Upper lobe of left lung (tissue), 6 donors: ENCODE measurements around the gene ERCC6L2. TPM values are rescaled to one million over a fixed set of nuclear protein-coding genes. Genes with fewer than 3 reads are reported as not detected.
A peak's percentile ranks its signal among the peaks of the same experiment; 100 is the strongest.

Source experiments
- ATAC-seq, 2 donors: fragments of 200-7000 bp; cut with Tn5 transposase; one replicate each; pipeline ENCODE4 v1.9.1; 2022; ENCODE audit warnings: mild to moderate bottlenecking in 2 of 2, moderate library complexity in 2 of 2; ENCODE audit not compliant: low FRiP score in 2 of 2
- DNase-seq, 2 donors: peaks; one replicate each; pipeline ENCODE4 v3.0.0-alpha.2; 2019 to 2020
- H3K27ac ChIP-seq, 4 donors: fragments of 200-600 bp; sonication (generic); one replicate each; pipeline ENCODE4 v1.5.1; 2016 to 2019
- H3K27me3 ChIP-seq, 4 donors: fragments of 200-600 bp; sonication (generic); one replicate each; pipeline ENCODE4 v1.5.1; 2017 to 2019
- H3K36me3 ChIP-seq, 4 donors: fragments of 200-600 bp; sonication (generic); one replicate each; pipeline ENCODE4 v1.5.1; 2016 to 2019
- H3K4me1 ChIP-seq, 4 donors: fragments of 200-600 bp; sonication (generic); one replicate each; pipeline ENCODE4 v1.5.1; 2018 to 2019
- H3K4me3 ChIP-seq, 4 donors: fragments of 200-600 bp; sonication (generic); one replicate each; pipeline ENCODE4 v1.5.1; 2017 to 2019; ENCODE audit warnings: mild to moderate bottlenecking in 2 of 4, moderate library complexity in 1 of 4
- H3K9me3 ChIP-seq, 4 donors: fragments of 200-600 bp; sonication (generic); one replicate each; pipeline ENCODE4 v1.5.1; 2018 to 2019
- CTCF ChIP-seq, 6 experiments: fragments of 450-650 bp in 4 of 6; fragments of 200-600 bp in 2 of 6; sonication (generic) in 2 of 6; IDR thresholded peaks; one replicate each; pipeline ENCODE4 v1.5.1; 2016 to 2019; ENCODE audit warnings: antibody characterized with exemption in 6 of 6
- EP300 ChIP-seq, 4 donors: sonication (generic); formaldehyde crosslinking; IDR thresholded peaks; one replicate each; pipeline ENCODE4 v1.5.1; 2017; ENCODE audit warnings: antibody characterized with exemption in 4 of 4, control low read depth in 2 of 4
- POLR2A ChIP-seq, 4 donors: fragments of 450-650 bp; IDR thresholded peaks; one replicate each; pipeline ENCODE4 v1.5.1; 2016 to 2017; ENCODE audit warnings: antibody characterized with exemption in 4 of 4, mild to moderate bottlenecking in 2 of 4
- POLR2AphosphoS5 ChIP-seq, 2 donors: sonication (generic); formaldehyde crosslinking; IDR thresholded peaks; one replicate each; pipeline ENCODE4 v1.5.1; 2017; ENCODE audit warnings: antibody characterized with exemption in 2 of 2
- WGBS, 2 donors: methylation state at CpG; one replicate each; pipeline ENCODE4 v1.1.5; 2017 to 2018; 5-methylcytosine and 5-hydroxymethylcytosine counted together
- total RNA-seq, 6 donors: library from RNA; depleted of rRNA in 4 of 6; stranded (reverse); fragments of >200 nt in 4 of 6; gene quantifications; one replicate each; pipeline versions ENCODE4 v1.1.0 to v1.2.1, GENCODE V29; 2016 to 2021
- donor health status: DM: no; HTN: no; CAD: no; lungs with moderate emphysema.
- donor health status: DM: no; HTN: yes; CAD: no; lungs with severe emphysema.

Gene ERCC6L2
- total RNA-seq, 6 donors from 2014 or later: 37.3 to 117 (median 67.8) TPM

GRCh38 chr9:95910023-95910707, 34.7 kb downstream of the ERCC6L2 start:
- H3K36me3 ChIP-seq: no peaks in the 10 kb centered on the region
- no peaks in the 10 kb centered on the region for H3K27me3 ChIP-seq
- WGBS, 2 donors: 85 to 99% methylated on average over 3 of the region's 3 CpGs
- no peak for ATAC-seq
- DNase-seq: no peak
- TF ChIP-seq CTCF (IDR thresholded peaks at IDR 0.05) (no peak), EP300 (IDR thresholded peaks at IDR 0.05) (no peak), POLR2AphosphoS5 (IDR thresholded peaks at IDR 0.05) (no peak), POLR2A (IDR thresholded peaks at IDR 0.05) (no peak)
- H3K4me3 ChIP-seq: no peak overlapping the region
- no peaks in the 10 kb centered on the region for H3K4me1 ChIP-seq
- H3K27ac ChIP-seq: no peak overlapping the region
- H3K9me3 ChIP-seq: no peaks in the 10 kb centered on the region

DNA sequence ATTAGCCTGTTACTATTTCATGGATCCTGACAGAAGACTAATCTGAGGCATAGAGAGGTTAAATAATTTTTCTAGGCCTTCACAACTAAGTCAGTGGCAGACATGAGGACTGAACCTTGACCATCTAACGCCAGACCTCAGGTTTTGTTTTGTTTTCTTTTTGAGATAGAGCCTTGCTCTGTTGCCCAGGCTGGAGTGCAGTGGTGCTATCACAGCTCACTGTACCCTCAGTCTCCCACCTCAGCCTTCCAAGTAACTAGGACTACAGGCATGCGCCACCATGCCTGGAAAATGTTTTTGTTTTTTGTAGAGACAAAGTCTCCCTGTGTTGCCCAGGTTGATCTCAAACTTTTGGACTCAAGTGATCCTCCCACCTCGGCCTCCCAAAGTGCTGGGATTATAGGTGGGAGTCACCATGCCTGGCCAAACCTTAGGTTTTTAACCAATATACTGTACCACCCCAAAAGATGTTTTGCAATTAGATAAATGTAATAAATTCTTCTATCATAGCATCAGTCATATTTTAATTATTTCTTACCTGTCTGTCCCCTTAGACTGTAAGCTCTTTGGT, 35.4 kb downstream of the ERCC6L2 start:
- 95 to 100% methylated on average over 3 of the region's 3 CpGs for WGBS, 2 donors
- Histone ChIP-seq H3K9me3 (no peaks in the 10 kb centered on the region), H3K4me1 (no peaks in the 10 kb centered on the region), H3K36me3 (peaks cover 0 to 6% (median 0%) of the 10 kb centered on the region in 4 donors), H3K4me3 (no peak overlapping the region), H3K27ac (no peak overlapping the region), H3K27me3 (no peaks in the 10 kb centered on the region)
- TF ChIP-seq CTCF (IDR thresholded peaks at IDR 0.05) (no peak), POLR2AphosphoS5 (IDR thresholded peaks at IDR 0.05) (no peak), EP300 (IDR thresholded peaks at IDR 0.05) (no peak)
- ATAC-seq (no peak), DNase-seq (no peak)

- DNase-seq (no peak), ATAC-seq (no peak)
- Histone ChIP-seq H3K4me1 (no peaks in the 10 kb centered on the region), H3K27ac (no peak overlapping the region), H3K27me3 (no peaks in the 10 kb centered on the region), H3K36me3 (peaks cover 0 to 24% (median 4%) of the 10 kb centered on the region in 4 donors), H3K4me3 (no peak overlapping the region), H3K9me3 (no peaks in the 10 kb centered on the region)
- TF ChIP-seq CTCF (IDR thresholded peaks at IDR 0.05) (no peak), POLR2A (IDR thresholded peaks at IDR 0.05) (no peak), POLR2AphosphoS5 (IDR thresholded peaks at IDR 0.05) (no peak), EP300 (IDR thresholded peaks at IDR 0.05) (no peak)
These were observed 37.3 kb downstream of the ERCC6L2 start for GRCh38 chr9:95912773-95913172.

- Histone ChIP-seq H3K27ac (peak overlapping the region in 1 of 4 donors; percentile 8), H3K4me1 (no peaks in the 10 kb centered on the region), H3K36me3 (peaks cover 0 to 66% (median 9%) of the 10 kb centered on the region in 4 donors), H3K9me3 (no peaks in the 10 kb centered on the region), H3K27me3 (no peaks in the 10 kb centered on the region), H3K4me3 (no peak overlapping the region)
- DNase-seq: no peak
- TF ChIP-seq POLR2AphosphoS5 (IDR thresholded peaks at IDR 0.05) (no peak), EP300 (IDR thresholded peaks at IDR 0.05) (no peak), POLR2A (IDR thresholded peaks at IDR 0.05) (no peak), CTCF (IDR thresholded peaks at IDR 0.05) (no peak)
- peak in 1 of 2 donors; percentile 57 for ATAC-seq
- WGBS, 2 donors: 80 to 83% methylated on average over 2 of the region's 2 CpGs
These were observed 44.5 kb downstream of the ERCC6L2 start for GRCh38 chr9:95920017-95920416.

GRCh38 chr9:95923794-95924193, 48.3 kb downstream of the ERCC6L2 start:
- Histone ChIP-seq H3K36me3 (peaks cover 0 to 59% (median 3%) of the 10 kb centered on the region in 4 donors), H3K4me1 (no peaks in the 10 kb centered on the region), H3K9me3 (no peaks in the 10 kb centered on the region), H3K27ac (no peak overlapping the region), H3K27me3 (no peaks in the 10 kb centered on the region), H3K4me3 (no peak overlapping the region)
- 58 to 66% methylated on average over 2 of the region's 2 CpGs for WGBS, 2 donors
- no peak for ATAC-seq
- no peak for TF ChIP-seq CTCF (IDR thresholded peaks at IDR 0.05)
- TF ChIP-seq POLR2AphosphoS5 (IDR thresholded peaks at IDR 0.05): no peak
- no peak for TF ChIP-seq EP300 (IDR thresholded peaks at IDR 0.05)
- DNase-seq: no peak
